ENCODE data around the gene WAPL.

The WAPL gene

GRCh38 chr10:86480571-86480970 is 41.0 kb downstream of the WAPL start:
- DNase-seq (ENCODE audit: low read depth in 2 of 2): no peak

DNA sequence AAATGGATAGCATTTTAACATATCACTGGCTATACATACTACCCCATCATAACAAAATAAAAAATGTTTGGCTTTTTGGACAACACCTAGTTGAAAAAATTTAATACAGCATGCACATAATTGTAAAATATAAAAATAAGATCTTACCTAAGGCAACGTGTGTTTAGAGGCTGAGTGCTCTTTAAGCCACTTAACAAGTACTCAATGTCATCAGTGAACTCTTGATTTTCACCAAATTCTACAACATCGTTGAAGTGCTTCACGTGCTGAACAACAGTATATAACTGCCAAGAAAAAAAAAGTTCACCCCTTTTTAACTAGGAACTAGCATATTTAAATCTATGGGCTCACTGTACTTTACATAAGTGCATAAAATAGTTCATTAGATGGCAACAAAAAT is 49.5 kb downstream of the WAPL start:
- no peak for DNase-seq (ENCODE audit: low read depth in 2 of 2)

GRCh38 chr10:86461963-86462804 is 59.4 kb downstream of the WAPL start:
- no peak for DNase-seq (ENCODE audit: low read depth in 2 of 2)

- no peak for DNase-seq (ENCODE audit: low read depth in 2 of 2)
Measured at GRCh38 chr10:86451604-86451960, 70.0 kb downstream of the WAPL start.

DNA sequence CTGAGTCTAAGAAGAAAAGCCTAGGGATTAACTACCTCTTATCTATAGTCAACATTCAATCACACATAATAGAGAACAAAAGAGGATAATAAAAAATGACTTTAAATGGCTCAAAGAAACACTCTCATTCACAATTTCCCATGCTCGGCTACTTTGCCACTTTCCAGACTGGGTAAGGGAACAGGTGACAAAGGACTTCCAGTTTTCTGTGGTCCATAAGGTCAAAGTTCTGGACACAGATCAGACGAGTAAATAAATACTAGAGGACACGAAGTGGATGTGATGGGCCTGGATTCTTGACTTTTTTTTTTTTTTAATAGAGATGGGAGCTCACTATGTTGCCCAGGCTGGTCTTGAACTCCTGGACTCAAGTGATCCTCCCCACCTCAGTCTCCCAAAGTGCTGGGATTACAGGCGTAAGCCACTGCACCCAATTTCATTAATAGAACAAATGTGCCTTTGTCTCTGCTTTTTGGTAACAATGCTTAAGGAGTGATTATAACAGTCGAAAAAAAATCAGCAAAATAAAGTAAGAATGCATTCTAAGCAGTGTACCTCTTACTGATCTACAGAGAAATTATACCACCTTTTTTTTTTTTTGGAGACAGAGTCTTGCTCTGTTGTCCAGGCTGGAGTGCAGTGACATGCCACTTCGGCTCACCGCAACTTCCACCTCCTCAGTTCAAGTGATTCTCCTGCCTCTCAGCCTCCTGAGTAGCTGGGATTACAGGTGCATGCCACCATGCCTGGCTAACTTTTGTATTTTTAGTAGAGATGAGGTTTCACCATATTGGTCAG is 70.6 kb downstream of the WAPL start:
- no peak for DNase-seq (ENCODE audit: low read depth in 2 of 2)

DNA sequence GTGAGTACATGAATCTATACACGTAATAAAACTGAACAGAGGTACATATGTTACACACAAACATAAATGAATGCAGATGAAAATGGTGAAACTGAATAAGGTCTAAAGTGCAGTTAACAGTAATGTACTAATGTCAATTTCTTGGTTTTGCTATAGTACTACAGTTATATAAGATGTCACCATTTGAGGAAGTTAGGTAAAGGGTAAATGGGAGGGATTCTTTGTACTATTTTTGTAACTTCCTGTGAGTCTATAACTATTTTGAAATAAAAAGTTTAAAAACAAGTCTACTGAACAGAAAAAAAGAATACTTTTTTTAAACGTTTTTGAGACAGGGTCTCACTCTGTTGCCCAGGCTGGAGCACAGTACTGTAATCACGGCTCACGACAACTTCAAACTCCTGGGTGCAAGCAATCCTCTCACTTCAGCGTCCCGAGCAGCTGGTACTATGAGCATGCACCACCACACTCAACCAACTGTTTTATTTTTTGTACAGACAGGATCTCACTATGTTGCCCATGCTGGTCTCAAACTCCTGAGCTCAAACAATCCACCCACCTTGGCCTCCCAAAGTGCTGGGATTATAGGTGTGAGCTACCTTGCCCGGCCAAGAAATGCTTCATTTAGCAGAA is 71.5 kb downstream of the WAPL start:
- no peak for DNase-seq (ENCODE audit: low read depth in 2 of 2)

DNA sequence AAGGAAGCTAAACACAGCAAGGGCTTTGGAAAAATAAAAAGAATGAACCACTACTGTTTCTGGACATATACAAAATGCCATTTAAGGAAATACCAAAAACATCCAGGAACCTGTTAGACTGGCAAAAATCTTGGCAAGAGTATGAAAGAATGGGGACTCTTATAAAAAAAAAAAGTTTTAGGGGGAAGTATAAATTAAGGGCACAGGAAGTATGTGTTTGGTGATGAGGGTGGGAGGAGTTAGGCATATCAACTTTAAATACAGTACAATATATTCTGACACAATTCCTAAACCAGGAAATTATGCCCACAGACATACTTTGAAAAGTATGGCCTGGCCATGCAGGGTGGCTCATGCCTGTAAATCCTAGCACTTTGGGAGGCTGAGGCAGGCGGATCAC is 74.2 kb downstream of the WAPL start:
- no peak for DNase-seq (ENCODE audit: low read depth in 2 of 2)

- no peak for DNase-seq (ENCODE audit: low read depth in 2 of 2)
Measured at GRCh38 chr10:86446987-86447386, 74.6 kb downstream of the WAPL start.

GRCh38 chr10:86446440-86446839 is 75.2 kb downstream of the WAPL start:
- no peak for DNase-seq (ENCODE audit: low read depth in 2 of 2)

- DNase-seq (ENCODE audit: low read depth in 2 of 2): no peak
Measured at GRCh38 chr10:86443936-86444335, 77.7 kb downstream of the WAPL start.

DNA sequence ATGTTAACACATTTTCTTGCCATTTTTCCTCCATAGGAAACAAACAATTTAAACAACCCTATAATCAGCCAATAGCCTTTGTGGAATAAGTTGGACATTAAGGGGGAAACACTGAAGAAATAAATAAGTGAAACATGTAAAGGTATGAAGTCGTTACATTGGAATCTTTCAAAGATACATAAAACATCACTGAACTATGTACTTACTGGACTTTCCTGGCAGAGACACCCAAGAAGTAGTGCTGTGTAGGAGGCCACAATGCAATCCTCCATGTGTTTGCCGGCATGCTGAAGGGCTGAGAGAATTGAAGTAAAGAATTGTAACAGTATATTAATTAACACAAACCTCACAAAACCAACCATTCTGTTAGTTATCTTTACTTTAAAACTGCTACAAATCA is 78.5 kb downstream of the WAPL start:
- DNase-seq (ENCODE audit: low read depth in 2 of 2): no peak

GRCh38 chr10:86440874-86441843 is 80.4 kb downstream of the WAPL start:
- no peak for DNase-seq (ENCODE audit: low read depth in 2 of 2)

- DNase-seq (ENCODE audit: low read depth in 2 of 2): no peak
Measured at GRCh38 chr10:86439544-86439943, 82.0 kb downstream of the WAPL start.

- DNase-seq (ENCODE audit: low read depth in 2 of 2): no peak
Measured at GRCh38 chr10:86438091-86438749, 83.4 kb downstream of the WAPL start.

GRCh38 chr10:86437447-86437846 is 84.1 kb downstream of the WAPL start:
- DNase-seq (ENCODE audit: low read depth in 2 of 2): no peak

DNA sequence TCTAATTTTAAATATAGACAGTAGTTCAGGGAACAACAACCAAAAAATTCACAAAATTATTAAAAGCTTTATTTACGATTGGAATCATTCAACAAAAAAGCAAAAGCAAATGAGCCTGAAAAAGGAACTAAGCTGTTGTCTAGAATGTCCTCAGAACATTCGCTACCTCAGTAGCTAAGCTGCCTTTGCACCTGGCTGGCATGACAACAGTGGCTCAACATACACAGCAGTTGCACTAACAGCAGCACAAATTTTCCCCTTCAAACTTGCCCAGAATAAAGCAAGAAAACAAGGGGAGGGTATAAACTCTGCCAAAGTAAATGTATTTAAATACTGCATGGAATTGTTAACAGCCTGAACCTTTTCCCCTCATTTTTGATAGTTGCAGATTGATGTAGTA is 84.6 kb downstream of the WAPL start:
- DNase-seq (ENCODE audit: low read depth in 2 of 2): no peak

GRCh38 chr10:86434656-86435055 is 86.9 kb downstream of the WAPL start:
- no peak for DNase-seq (ENCODE audit: low read depth in 2 of 2)

- DNase-seq (ENCODE audit: low read depth in 2 of 2): no peak
Measured at GRCh38 chr10:86423739-86424138, 97.9 kb downstream of the WAPL start.

- no peak for DNase-seq (ENCODE audit: low read depth in 2 of 2)
Measured at GRCh38 chr10:86419101-86419500, 102.5 kb downstream of the WAPL start.

DNA sequence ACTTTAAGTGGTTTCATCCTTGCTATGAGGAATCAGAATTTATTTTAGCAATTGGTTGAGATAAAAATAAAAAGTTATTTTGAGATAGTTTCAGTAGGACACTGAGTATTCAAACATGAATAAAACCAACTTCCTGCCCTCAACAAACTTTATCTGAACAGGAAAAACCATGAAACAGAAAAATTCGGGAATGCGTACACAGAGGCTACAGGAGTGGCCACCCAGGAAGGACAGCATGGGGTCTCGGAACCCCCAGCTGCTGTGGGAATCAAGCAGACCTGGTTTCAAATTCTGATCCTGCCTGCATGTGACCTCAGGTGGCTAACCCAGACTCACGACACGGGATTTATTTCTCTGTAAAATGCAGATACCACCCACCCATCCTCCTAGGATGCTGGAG is 106.0 kb downstream of the WAPL start:
- DNase-seq (ENCODE audit: low read depth in 2 of 2): no peak

GRCh38 chr10:86415116-86415515 is 106.5 kb downstream of the WAPL start:
- no peak for DNase-seq (ENCODE audit: low read depth in 2 of 2)
